GM19395 (cell line): ENCODE measurements around the gene KCNK6.
"Not testable (repeated sequence)": the region's sequence is repeated elsewhere in the genome, so short reads cannot be mapped to it uniquely, and the experiment has no call there.

Experiments
- ATAC-seq: cut with Tn5 transposase; IDR thresholded peaks from one replicate; pipeline ENCODE4 v1.9.1; 2021; ENCODE audit warnings: mild to moderate bottlenecking, moderate library complexity; ENCODE audit not compliant: unreplicated experiment

Gene KCNK6

DNA sequence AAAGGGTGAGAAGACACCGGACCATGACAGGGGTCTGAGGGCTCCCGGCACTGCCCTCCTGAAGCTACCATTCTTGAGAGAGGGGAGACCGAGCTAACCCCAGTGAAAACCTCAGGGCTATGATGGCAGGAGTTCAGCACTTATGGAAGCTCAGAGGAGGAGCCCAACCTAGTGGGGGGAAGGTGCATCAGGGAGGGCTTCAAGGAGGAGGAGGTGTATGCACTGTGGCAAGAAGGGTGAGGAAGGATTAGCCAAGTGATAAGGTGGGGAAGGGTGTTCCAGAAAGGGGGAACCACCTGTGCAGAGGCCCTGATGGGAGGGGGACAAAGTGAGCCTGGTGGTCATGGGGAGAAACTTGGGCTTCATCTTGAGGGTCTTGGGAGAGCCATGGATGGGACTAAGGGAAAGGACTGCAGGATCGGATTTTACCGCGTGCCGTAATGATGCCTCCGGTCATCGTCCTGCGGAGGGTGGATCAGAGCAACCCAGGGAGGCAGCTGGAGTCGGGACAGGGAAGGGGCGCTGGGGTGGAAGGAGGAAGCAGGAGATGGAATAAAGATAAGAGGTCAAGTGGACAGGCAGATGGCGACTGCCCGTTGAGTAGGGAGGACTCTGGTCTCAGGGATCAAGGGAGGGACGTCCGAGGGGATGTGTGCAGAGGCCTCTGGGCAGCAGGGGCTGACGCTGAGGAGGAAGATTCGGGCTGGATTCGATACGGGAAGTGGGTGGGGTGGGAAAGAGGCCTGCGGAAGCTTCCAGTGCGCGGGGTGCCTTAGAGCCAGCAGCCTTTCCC lies 41.4 kb downstream of the KCNK6 start:
- no peak for ATAC-seq

DNA sequence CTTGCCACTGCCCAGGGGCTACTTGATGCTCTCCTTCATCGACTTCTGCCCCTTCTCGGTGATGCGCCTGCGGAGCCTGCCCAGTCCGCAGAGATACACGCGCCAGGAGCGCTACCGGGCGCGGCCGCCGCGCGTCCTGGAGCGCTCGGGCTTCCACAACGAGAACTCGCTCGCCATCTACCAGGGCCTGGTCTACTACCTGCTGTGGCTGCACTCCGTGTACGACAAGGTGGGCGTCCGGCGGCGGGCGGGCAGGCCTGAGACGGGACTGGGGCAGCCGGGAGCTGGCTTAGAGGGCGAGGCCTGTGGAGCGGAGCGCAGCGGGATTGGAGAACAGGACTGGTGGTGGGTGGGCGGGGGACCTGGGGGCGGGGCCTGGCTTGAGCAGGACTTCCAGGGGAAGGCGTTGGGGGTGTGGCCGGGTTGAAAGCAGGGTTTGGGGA lies 42.0 kb downstream of the KCNK6 start:
- ATAC-seq: no peak

DNA sequence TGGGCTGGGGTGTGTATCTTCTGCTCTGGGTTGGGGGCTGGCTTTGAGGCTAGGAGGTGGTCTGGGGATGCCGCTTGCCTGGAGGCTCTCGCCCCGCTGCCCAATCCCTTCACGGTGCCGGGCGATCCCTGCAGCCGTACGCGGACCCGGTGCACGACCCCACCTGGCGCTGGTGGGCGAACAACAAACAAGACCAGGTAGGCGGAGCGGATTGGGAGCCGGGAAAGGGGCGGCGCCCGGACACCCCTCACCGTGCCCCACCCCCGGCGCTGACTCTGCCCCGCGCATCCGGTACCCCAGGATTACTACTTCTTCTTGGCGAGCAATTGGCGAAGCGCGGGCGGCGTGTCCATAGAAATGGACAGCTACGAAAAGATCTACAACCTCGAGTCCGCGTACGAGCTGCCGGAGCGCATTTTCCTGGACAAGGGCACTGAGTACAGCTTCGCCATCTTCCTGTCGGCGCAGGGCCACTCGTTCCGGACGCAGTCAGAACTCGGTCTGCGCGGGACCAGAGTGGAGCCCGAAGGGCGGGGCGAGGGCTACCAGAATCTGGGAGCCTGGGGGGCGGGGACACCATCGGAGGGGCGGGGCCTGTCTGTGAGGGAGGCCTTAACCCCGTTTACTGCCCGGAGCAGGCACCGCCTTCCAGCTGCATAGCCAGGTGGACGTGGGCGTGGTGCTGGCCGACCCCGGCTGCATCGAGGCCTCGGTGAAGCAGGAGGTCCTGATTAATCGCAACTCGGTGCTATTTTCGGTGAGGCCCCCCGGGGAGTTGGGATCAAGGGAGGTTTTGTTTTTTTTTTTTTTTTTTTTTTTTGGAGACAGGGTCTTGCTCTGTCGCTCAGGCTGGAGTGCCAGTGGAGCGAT lies 42.7 kb downstream of the KCNK6 start:
- no peak for ATAC-seq

DNA sequence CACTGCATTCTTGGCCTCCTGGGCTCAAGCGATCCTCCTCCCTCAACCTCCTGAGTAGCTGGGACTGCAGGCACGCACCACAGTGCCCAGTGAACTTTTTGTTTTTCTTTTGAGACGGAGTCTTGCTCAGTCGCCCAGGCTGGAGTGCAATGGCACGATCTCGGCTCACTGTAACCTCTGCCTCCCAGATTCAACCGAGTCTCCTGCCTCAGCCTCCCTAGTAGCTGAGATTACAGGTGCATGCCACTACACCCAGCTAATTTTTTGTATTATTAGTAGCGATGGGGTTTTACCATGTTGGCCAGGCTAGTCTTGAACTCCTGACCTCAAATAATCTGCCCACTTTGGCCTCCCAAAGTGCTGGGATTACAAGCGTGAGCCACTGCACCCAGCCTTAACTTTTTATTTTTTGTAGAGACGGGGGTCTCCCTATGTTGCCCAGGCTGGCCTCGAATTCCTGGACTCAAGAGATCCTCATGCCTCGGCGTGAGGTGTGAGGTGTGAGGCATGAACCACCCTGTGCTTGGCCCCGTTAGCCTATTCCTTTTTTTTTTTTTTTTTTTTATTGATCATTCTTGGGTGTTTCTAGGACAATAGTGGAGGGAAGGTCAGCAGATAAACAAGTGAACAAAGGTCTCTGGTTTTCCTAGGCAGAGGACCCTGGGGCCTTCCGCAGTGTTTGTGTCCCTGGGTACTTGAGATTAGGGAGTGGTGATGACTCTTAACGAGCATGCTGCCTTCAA lies 43.5 kb downstream of the KCNK6 start:
- ATAC-seq: not testable (repeated sequence)

DNA sequence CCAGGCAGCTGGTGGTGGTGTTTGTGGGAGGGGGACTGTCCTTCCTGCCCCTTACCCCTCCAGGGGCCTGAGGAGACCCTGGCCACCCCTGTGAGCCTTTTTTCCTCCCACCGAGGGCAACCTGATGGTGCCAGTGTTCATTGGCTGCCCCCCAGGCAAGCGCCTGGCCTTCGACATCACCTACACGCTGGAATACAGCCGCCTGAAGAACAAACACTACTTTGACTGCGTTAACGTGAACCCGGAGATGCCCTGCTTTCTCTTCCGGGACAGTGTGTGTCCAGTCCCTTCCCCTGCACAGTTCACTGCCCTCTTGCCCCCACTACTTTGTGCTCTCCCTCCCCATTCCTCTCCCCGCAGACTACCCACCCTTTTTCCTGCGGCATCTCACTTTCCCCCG lies 47.4 kb downstream of the KCNK6 start:
- ATAC-seq: no peak

DNA sequence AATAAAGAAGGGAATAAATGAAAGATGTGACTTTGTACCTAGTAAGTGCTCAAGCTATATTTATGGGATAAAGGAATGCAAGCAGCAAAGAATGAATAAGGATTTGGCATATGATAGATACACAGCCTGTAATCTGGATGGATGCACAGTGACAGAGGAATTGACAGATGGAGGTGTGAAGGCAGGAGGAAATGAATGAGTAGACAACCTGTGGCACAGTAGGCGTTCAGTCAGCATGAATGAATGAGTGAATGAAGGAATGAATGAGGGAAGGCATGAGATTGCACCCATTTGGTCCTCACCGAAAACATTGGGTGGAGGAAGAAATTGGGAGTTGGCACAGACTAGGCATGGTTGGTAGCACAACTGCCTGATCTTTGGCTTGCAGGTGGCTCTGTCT lies 49.9 kb downstream of the KCNK6 start:
- no peak for ATAC-seq

DNA sequence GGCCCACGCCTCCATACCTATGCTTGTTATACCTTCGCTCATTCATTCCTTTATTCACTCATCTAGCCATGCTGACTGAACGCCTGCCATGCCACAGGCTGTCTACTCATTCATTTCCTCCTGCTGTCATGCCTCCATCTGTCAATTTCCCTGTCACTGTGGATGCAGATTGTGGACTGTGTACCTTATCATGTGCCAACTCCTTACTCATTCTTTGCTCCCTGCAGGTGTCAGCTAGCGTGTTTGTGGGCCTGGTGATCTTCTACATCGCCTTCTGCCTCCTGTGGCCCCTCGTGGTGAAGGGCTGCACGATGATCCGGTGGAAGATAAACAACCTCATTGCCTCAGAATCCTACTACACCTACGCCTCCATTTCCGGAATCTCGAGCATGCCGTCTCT lies 50.7 kb downstream of the KCNK6 start:
- no peak for ATAC-seq

DNA sequence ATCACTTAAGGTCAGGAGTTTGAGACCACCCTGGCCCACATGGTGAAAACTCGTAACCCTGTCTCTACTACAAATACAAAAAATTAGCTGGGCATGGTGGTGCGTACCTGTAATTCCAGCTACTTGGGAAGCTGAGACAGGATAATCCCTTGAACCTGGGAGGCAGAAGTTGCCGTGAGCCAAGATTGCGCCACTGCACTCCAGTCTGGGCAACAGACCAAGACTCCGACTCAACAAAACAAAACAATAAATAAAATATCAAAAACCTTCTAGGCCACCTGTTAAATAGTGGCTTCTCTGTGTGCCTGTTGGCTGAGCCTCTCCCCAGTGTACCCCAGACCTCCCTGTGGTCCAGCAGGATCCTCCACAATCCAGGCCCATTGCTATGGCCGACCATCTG lies 51.4 kb downstream of the KCNK6 start:
- ATAC-seq: no peak

DNA sequence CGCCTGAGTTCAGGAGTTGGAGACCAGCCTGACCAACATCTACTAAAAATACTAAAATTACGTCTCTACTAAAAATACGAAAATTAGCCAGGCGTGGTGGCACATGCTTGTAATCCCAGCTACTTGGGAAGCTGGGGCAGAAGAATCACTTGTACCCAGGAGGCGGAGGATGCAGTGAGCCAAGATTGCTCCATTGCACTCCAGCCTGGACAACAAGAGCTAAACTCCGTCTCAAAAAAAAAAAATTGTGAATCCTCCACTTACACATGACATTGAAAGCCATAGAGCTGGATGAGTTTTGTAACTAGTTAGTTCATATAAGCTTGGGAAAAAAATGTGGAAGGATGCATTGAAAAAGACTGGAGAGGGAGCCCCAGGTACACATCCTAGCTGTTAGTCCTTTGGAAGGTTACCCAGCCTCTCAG lies 54.3 kb downstream of the KCNK6 start:
- no peak for ATAC-seq

DNA sequence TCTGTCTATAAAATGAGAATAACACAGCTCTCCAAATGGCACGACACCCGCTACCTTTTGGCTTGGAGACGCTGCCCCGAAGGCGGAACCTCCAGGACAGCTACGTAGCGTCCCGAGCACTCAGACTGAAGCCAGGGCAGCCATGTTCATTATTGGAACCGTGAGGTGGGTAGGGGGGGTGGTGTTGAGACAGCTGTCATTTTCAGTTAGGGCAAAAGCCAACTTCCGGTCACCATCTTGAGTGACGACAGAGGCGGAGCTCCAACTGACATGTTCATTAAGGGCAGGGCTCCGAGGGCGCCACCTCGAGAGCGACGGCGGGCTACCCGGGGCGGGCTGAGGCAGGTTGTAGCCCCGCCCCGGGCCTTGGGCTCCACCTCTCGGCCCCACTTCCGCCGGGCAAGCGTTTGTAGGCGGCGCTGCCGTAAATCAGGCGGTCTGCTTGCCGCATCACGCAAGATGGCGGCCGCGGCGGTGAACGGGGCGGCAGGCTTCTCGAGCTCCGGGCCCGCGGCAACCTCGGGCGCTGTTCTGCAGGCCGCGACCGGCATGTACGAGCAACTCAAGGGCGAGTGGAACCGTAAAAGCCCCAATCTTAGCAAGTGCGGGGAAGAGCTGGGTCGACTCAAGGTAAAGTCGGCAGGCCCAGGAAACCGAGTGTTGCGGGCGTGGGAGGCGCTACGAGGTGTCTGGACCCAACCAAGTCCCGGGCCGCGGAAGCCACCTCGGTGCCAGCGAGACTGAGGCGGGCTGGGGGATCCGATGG lies 54.9 kb downstream of the KCNK6 start, which contains the start of gene PSMD8:
PSMD8 (plus strand) TSS at position 240 of the 766 bp plus-strand sequence; CDS start at position 271, 31 bp downstream.
- ATAC-seq: peak; percentile 92

DNA sequence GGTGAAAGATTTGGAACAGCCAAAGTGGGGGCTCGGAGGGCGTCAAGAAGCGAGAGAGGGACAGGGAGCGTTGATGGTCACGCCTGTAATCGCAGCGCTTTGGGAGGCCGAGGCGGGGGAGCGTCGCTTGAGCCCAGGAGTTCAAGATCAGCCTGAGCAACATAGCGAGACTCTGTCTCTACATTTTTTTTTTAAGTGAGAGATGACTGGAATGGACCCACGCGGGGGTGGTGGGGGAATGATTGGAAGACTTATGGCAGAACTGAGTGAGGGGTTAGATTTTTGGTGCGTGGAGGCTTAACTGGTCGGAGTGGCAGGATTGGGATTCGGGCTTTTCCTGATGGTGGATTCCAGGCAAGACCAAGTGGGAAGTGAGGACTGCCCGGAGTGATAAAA lies 55.5 kb downstream of the KCNK6 start:
- ATAC-seq: peak; percentile 9

DNA sequence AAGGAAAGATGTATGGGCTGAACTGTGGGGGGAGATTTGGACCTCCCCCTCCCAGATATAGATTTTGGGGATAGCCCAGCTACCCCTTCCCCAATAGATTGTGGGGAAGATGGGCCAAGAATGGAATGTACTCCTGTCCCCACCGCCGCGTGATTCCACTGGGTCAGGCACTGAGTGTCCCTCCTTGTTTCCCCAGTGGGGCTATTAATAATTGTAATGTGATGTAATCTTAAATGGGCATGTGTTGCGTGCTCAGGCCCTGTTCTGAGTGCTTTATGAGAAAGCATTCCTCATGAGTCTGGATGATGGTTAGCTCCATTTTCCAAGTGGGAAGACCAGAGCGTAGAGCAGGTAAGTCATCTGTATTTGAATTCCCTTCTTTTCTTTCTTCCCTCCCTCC lies 56.1 kb downstream of the KCNK6 start:
- ATAC-seq: no peak

DNA sequence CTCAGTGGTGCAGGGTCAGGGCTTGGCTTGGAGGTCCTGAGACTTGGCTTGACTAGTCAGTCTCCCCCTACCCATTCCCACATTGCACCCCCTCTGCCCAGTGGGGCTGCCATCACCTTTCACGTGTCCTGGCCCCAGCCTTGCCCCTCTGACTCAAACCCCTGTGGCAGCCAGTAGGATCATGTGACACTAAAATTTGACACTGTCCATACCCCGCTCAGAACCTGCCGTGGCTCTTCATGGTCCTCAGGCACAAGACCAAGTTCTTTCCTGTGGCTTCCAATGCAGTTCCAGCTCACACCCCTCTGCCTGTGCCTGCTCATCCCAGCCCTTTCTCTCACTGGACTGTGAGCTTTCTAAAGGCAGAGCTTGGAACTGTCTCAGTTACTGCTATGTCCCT lies 56.9 kb downstream of the KCNK6 start:
- no peak for ATAC-seq

DNA sequence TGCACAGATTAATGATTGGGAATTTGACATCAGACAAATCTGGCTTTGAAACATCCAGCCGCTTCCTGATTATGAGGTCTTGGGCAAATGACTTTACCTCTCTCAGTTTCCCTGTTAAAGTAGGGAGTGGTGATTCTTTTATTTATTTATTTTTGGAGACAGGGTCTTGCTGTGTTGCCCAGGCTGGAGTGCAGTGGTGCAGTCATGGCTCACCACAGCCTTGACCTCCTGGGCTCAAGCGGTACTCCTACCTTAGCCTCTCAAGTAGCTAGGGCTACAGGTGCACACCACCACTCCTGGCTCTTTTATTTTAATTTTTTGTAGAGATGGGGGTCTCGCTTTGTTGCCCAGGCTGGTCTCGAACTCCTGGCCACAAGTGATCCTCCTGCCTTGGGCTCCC lies 57.4 kb downstream of the KCNK6 start:
- ATAC-seq: no peak

DNA sequence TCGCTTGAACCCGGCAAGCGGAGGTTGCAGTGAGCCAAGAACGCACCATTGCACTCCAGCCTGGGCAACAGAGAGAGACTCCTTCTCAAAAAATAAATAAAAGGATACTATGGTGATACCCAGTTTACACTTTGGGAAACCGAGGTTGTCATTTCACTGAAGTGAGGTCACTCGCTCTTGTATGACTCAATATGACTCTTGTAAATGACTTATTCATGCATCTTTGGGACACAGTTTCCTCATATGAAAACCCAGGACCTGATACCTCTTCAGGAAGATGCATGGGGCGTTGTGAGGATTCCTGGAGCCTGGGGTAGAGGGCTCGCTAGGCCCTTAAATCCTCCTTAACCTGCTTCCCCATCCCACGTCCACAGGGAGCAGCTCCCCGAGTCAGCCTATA lies 59.2 kb downstream of the KCNK6 start:
- no peak for ATAC-seq

DNA sequence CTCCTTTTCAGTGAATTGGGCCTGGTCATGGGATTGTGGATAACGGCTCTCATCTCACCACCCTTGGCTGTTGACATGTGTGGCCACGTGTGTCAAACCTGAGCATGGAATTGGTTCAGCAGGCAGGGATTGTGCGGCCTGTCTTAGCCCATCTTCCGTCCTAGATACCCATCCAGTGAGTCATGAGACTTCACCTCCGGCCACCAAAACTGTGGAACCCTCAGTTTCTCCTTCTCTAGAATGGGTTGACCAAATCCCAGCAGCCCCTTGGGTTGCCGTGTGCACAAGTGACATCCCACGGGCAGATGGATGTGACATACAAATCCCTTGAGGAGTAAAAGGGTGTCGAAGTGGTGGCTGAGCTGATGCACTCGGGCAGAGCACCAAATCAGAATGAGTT lies 61.5 kb downstream of the KCNK6 start:
- no peak for ATAC-seq
